Stimulated activated memory B cell treated with anti-CD40 and anti-IgM and Interleukin-4, amounts not matched to agents 10 μg/mL and 1 μg/mL and 100 μg/mL, for 72 hours (primary cell): Measurements from ENCODE around the gene CTNNA3.

ENCODE experiments used
- ATAC-seq: fragments of 150-1000 bp; cut with Tn5 transposase; 2 replicates; pipeline ENCODE4 v1.10.0; 2021
- H3K27ac Mint-ChIP-seq: one replicate; pipeline ENCODE4 v1.8.0; 2022; ENCODE audit warnings: mild to moderate bottlenecking, mixed read lengths
- H3K27me3 Mint-ChIP-seq: one replicate; pipeline ENCODE4 v1.8.0; 2022; ENCODE audit warnings: mixed read lengths
- H3K36me3 Mint-ChIP-seq: one replicate; pipeline ENCODE4 v1.8.0; 2022; ENCODE audit warnings: mixed read lengths
- H3K4me1 Mint-ChIP-seq: one replicate; pipeline ENCODE4 v1.8.0; 2022; ENCODE audit warnings: mixed read lengths
- H3K4me3 Mint-ChIP-seq: one replicate; pipeline ENCODE4 v1.8.0; 2022; ENCODE audit warnings: mild to moderate bottlenecking, moderate library complexity, mixed read lengths
- H3K9me3 Mint-ChIP-seq: one replicate; pipeline ENCODE4 v1.8.0; 2022; ENCODE audit warnings: mixed read lengths

CTNNA3 gene

GRCh38 chr10:65907199-65907712 lies 1788.7 kb downstream of the CTNNA3 start:
- H3K27me3 Mint-ChIP-seq = no peaks in the 10 kb centered on the region
- no peak overlapping the region for H3K27ac Mint-ChIP-seq
- no peaks in the 10 kb centered on the region for H3K4me1 Mint-ChIP-seq
- no peaks in the 10 kb centered on the region for H3K36me3 Mint-ChIP-seq
- ATAC-seq = no peak
- H3K9me3 Mint-ChIP-seq = peaks cover 2% of the 10 kb centered on the region
- H3K4me3 Mint-ChIP-seq = no peak overlapping the region

GRCh38 chr10:65903620-65904019 lies 1792.4 kb downstream of the CTNNA3 start:
- H3K27ac Mint-ChIP-seq = no peak overlapping the region
- no peaks in the 10 kb centered on the region for H3K27me3 Mint-ChIP-seq
- ATAC-seq = no peak
- no peak overlapping the region for H3K4me3 Mint-ChIP-seq
- no peaks in the 10 kb centered on the region for H3K36me3 Mint-ChIP-seq
- no peaks in the 10 kb centered on the region for H3K4me1 Mint-ChIP-seq
- peaks cover 2% of the 10 kb centered on the region for H3K9me3 Mint-ChIP-seq

- no peak for ATAC-seq
- H3K27me3 Mint-ChIP-seq = no peaks in the 10 kb centered on the region
- H3K9me3 Mint-ChIP-seq = peaks cover 2% of the 10 kb centered on the region
- H3K36me3 Mint-ChIP-seq = no peaks in the 10 kb centered on the region
- no peak overlapping the region for H3K27ac Mint-ChIP-seq
- H3K4me1 Mint-ChIP-seq = no peaks in the 10 kb centered on the region
- no peak overlapping the region for H3K4me3 Mint-ChIP-seq
Observed at GRCh38 chr10:65900271-65900670, 1795.7 kb downstream of the CTNNA3 start.

DNA sequence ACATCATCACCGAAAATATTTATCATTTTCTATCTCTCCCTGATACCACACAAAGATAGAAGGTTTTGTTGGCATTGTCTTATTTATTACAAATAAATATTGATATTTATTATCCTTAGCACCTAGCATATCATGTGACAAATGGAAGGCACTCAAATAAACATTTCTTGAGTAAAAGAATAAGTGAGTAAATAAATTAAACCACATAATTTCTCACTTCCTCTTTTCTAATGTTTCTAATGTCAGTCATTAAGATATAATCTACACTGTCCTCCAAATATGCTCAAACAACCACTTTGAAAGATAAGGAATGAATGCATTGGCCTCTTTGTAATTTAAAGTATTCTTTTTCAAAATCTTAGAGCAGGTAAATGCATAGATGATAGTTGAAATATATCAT lies 1797.9 kb downstream of the CTNNA3 start:
- no peaks in the 10 kb centered on the region for H3K27me3 Mint-ChIP-seq
- no peaks in the 10 kb centered on the region for H3K9me3 Mint-ChIP-seq

DNA sequence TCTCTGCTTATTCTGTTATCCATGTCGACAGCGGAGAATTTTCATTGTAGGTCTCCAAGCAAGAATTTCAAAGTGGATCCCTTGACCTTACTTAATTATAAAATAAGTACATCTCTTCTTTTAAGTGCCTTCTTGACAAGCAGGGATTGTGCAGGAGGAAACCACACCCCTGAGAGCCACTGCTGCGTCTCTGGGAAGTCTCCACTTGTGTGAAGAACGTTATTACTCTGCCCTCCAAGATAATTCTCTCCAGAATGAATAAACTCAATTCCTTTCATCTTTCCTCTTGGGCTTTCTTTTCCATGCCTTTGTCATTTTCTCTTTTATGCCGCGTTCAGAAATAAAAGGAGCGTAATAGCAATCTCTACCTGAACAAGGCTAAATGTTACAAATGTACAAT lies 1801.0 kb downstream of the CTNNA3 start:
- no peak for ATAC-seq
- peaks cover 3% of the 10 kb centered on the region for H3K9me3 Mint-ChIP-seq
- no peak overlapping the region for H3K4me3 Mint-ChIP-seq
- no peaks in the 10 kb centered on the region for H3K27me3 Mint-ChIP-seq
- H3K36me3 Mint-ChIP-seq = no peaks in the 10 kb centered on the region
- H3K27ac Mint-ChIP-seq = no peak overlapping the region
- no peaks in the 10 kb centered on the region for H3K4me1 Mint-ChIP-seq

More for the DNA sequence above, 1797.9 kb downstream of the CTNNA3 start:
- Mint-ChIP-seq H3K4me3 (no peak overlapping the region), H3K4me1 (no peaks in the 10 kb centered on the region), H3K36me3 (no peaks in the 10 kb centered on the region), H3K27ac (no peak overlapping the region)
- ATAC-seq = no peak

DNA sequence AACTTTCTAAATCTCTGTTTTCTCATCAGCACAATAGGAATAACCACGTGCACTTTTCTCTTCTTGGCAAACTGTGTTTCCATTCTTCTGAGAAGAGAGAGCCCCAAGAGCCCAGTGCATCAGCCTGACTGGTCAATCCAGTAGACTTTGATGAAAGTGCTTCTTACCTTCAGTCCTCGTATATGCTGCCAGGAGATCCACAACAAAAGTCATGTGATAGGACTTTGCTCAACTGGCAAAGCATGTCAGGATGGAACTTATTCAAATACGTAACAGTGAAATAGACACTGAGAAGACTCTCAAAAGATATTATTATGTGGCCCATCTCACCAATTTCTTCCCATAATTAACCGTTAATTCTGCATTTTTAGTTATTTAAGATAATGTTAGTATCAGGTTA lies 1801.6 kb downstream of the CTNNA3 start:
- no peaks in the 10 kb centered on the region for H3K4me1 Mint-ChIP-seq
- H3K4me3 Mint-ChIP-seq = no peak overlapping the region
- H3K36me3 Mint-ChIP-seq = no peaks in the 10 kb centered on the region
- ATAC-seq = no peak
- peaks cover 3% of the 10 kb centered on the region for H3K9me3 Mint-ChIP-seq
- H3K27me3 Mint-ChIP-seq = no peaks in the 10 kb centered on the region
- H3K27ac Mint-ChIP-seq = no peak overlapping the region

- Mint-ChIP-seq H3K9me3 (peaks cover 3% of the 10 kb centered on the region), H3K4me3 (no peak overlapping the region)
Observed at GRCh38 chr10:65893676-65894075, 1802.3 kb downstream of the CTNNA3 start.

DNA sequence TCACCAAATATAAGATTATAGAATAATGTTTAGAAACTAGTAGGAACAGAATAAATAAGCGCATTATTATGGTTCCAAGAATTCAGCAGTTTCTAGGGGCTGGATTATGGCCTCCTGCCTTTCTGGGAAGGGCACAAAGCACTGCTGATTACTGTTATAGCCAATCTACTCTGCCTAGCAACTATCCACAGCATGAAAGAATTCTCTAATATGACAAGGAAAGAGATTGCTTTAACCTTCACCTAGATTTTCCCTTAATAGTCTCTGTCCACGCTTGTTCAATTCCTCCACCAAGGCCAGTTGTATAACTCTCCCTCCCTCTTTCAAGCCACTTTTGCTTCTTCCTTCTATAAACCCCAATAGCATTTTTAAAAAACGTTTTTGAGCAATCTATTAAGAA lies 1803.7 kb downstream of the CTNNA3 start:
- H3K36me3 Mint-ChIP-seq = no peaks in the 10 kb centered on the region
- H3K27ac Mint-ChIP-seq = no peak overlapping the region
- H3K9me3 Mint-ChIP-seq = peaks cover 5% of the 10 kb centered on the region
- H3K27me3 Mint-ChIP-seq = no peaks in the 10 kb centered on the region
- ATAC-seq = no peak
- H3K4me1 Mint-ChIP-seq = no peaks in the 10 kb centered on the region
- H3K4me3 Mint-ChIP-seq = no peak overlapping the region

More at GRCh38 chr10:65893676-65894075, 1802.3 kb downstream of the CTNNA3 start:
- H3K27me3 Mint-ChIP-seq = no peaks in the 10 kb centered on the region
- no peak overlapping the region for H3K27ac Mint-ChIP-seq
- H3K4me1 Mint-ChIP-seq = no peaks in the 10 kb centered on the region
- ATAC-seq = no peak
- no peaks in the 10 kb centered on the region for H3K36me3 Mint-ChIP-seq

DNA sequence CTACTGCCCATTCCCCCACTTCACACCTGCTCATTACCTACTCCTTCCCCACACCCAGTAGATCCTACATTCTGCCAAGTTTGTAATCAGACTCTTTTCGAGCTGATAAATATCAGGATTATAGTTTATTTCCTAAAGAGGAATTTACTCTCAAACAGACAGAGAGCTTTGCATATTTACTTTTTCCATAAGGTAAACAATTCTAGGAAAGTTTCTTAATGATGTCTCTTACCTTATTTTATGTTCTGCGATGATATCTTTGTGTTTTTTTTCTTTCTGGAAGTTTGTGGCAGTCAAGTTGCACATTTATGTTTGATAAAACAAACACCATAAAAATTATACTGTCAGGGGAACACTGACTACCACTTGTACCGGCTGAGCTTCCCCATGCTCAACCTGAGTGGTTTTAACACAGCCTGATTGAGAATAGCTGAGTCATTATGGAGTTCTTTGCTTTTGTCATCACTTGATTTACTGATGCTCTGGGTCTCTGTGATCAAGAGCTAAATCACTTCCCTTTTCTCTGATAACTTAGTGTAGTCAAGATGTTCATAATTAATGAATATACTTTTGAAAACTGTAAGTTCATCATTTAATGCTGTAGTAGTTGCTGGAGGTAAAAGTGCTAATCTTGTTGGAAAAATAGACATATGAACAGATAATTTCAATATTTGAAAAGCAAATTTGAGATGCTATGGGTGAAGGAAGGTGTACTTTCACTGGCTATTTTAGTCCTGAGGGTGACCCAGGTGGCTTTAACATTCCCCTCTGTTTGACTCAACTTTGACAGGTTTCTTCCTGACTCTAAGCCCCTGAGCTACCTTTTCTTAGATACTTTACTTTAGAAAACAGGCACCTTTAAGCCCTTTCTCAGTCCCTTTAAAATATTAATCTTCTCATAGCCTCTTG lies 1804.7 kb downstream of the CTNNA3 start:
- no peaks in the 10 kb centered on the region for H3K36me3 Mint-ChIP-seq
- no peak for ATAC-seq
- peaks cover 5% of the 10 kb centered on the region for H3K9me3 Mint-ChIP-seq
- H3K27ac Mint-ChIP-seq = no peak overlapping the region
- H3K4me3 Mint-ChIP-seq = no peak overlapping the region
- no peaks in the 10 kb centered on the region for H3K4me1 Mint-ChIP-seq
- no peaks in the 10 kb centered on the region for H3K27me3 Mint-ChIP-seq

- Mint-ChIP-seq H3K4me3 (no peak overlapping the region), H3K36me3 (no peaks in the 10 kb centered on the region), H3K27me3 (no peaks in the 10 kb centered on the region), H3K4me1 (no peaks in the 10 kb centered on the region), H3K27ac (no peak overlapping the region), H3K9me3 (no peaks in the 10 kb centered on the region)
- ATAC-seq = no peak
Observed at GRCh38 chr10:65864529-65864928, 1831.5 kb downstream of the CTNNA3 start.

DNA sequence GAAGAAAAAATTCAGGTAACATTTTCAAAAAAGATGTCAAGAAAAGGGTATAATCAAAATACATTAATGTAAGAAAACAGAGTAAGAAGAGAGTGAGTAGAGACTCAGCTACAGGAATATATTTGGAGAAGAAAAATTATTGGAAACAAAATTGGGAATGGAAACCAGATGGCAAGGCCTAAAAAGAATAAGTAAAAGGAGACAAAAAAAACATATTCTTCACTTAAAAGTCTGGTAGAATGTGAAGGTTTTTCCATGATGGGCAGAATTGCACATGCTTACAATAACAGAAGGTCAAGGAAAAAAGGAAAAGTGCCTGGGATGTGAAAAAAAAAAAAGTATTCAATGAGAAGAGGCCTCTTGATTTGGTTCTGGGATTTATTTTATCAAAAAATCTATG lies 1832.0 kb downstream of the CTNNA3 start:
- Mint-ChIP-seq H3K9me3 (no peaks in the 10 kb centered on the region), H3K36me3 (no peaks in the 10 kb centered on the region), H3K4me3 (no peak overlapping the region), H3K27ac (no peak overlapping the region), H3K4me1 (no peaks in the 10 kb centered on the region), H3K27me3 (no peaks in the 10 kb centered on the region)
- ATAC-seq = no peak
